ENCODE results near the gene TRIM67. TPM values are rescaled to one million over a fixed set of nuclear protein-coding genes. Genes with fewer than 3 reads are reported as not detected.

The TRIM67 gene
- total RNA-seq, 2 donors from 2014 or later = under 0.01 TPM; not detected in 1

GRCh38 chr1:231220801-231221200, 58.9 kb downstream of the TRIM67 start:
- Histone ChIP-seq H3K27me3 (no peaks in the 10 kb centered on the region), H3K27ac (no peak overlapping the region)

GRCh38 chr1:231226156-231226555, 64.3 kb downstream of the TRIM67 start:
- intact Hi-C loops (cut with DNase I) = no loop called here
- WGBS, 2 donors = 84 to 90% methylated on average over 7 of the region's 7 CpGs
- DNase-seq (no peak), ATAC-seq (no peak)
- TF ChIP-seq POLR2A (IDR thresholded peaks at IDR 0.05) = no peak
- no peak for TF ChIP-seq CTCF (IDR thresholded peaks at IDR 0.05)
- no peak overlapping the region for H3K4me3 ChIP-seq
- H3K36me3 ChIP-seq (replicated peaks in 1 of 2; ENCODE audit: insufficient read depth in 1 of 2, low read depth in 2 of 2) = peaks cover 0 to 13% of the 10 kb centered on the region in 2 donors
- no peaks in the 10 kb centered on the region for H3K27me3 ChIP-seq
- no peaks in the 10 kb centered on the region for H3K9me3 ChIP-seq
- H3K27ac ChIP-seq = no peak overlapping the region
- no peaks in the 10 kb centered on the region for H3K4me1 ChIP-seq

More at GRCh38 chr1:231220801-231221200, 58.9 kb downstream of the TRIM67 start:
- ATAC-seq (no peak), DNase-seq (no peak)
- WGBS, 2 donors = 79 to 81% methylated on average over 11 of the region's 11 CpGs
- Histone ChIP-seq H3K36me3 (replicated peaks in 1 of 2; ENCODE audit: insufficient read depth in 1 of 2, low read depth in 2 of 2) (peaks cover 0 to 10% of the 10 kb centered on the region in 2 donors), H3K4me1 (no peaks in the 10 kb centered on the region), H3K9me3 (no peaks in the 10 kb centered on the region), H3K4me3 (no peak overlapping the region)
- intact Hi-C loops (cut with DNase I) = no loop called here
- TF ChIP-seq CTCF (IDR thresholded peaks at IDR 0.05) (no peak), POLR2A (IDR thresholded peaks at IDR 0.05) (no peak)

DNA sequence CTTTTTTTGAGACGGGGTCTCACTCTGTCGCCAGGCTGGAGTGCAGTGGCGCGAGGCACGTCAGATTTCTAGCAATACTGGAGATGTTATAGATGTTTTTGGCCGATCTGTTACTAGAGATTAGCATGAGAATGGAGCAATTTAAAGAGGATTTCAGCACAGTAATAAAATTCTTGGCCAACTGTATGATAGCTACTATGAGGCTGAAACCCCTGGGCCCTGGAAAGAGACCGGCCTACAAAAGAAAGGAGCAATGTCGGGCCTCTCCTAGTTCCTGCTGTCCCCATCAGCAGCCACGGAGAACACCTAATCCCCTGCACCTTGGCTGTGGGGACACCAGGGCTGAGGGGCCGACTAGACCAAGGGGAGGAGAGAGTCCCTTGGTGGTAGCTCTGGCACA, 69.7 kb downstream of the TRIM67 start:
- ATAC-seq (no peak), DNase-seq (no peak)
- 91 to 92% methylated on average over 9 to 10 of the region's 10 CpGs for WGBS, 2 donors
- no peaks in the 10 kb centered on the region for H3K36me3 ChIP-seq (replicated peaks in 1 of 2; ENCODE audit: insufficient read depth in 1 of 2, low read depth in 2 of 2)
- no peaks in the 10 kb centered on the region for H3K9me3 ChIP-seq
- no peaks in the 10 kb centered on the region for H3K27me3 ChIP-seq
- intact Hi-C loops (cut with DNase I) = no loop called here
- peaks cover 38% of the 10 kb centered on the region for H3K4me1 ChIP-seq
- TF ChIP-seq CTCF (IDR thresholded peaks at IDR 0.05) (no peak), POLR2A (IDR thresholded peaks at IDR 0.05) (no peak)
- H3K27ac ChIP-seq = no peak overlapping the region
- H3K4me3 ChIP-seq = no peak overlapping the region

DNA sequence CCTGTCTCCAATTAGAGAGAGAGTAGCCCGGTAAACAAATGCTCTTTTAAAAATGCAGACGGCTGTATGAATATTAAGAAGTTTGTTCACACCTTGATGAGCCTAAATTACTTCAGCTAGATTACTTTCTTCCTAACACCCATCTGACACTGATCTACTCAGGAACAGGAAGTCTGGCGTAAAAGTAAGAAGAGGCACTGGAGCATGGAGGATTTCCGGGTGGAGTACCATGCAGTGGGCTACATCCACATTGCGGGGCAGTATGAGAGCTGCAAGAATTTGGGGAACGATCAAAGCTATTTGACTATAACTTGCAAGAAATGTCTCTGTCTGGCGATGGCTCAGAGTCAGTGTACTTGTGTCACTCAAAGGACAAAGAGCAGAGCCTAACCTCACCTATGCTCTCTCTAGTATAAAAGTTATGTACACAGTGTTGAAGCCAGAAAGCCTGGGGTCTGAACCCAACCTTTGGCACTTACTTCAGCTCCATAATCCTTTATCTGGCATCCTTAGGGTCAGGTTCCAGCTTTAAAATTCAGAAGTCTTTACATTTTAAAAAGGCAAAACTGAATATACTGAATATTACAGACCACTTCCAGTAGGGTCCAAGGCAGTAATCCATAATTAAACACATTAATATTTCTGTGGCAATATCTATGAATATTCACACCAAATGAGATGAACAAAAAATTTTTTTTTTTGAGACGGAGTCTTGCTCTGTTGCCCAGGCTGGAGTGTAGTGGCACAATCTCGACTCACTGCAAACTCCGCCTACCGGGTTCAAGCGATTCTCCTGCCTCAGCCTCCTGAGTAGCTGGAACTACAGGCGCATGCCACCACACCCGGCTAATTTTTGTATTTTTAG, 71.2 kb downstream of the TRIM67 start:
- 61 to 62% methylated on average over 14 of the region's 14 CpGs for WGBS, 2 donors
- H3K27ac ChIP-seq = peak overlapping the region; percentile 50 to 87 (median 61)
- no peak for DNase-seq
- H3K9me3 ChIP-seq = no peaks in the 10 kb centered on the region
- no peaks in the 10 kb centered on the region for H3K36me3 ChIP-seq (replicated peaks in 1 of 2; ENCODE audit: insufficient read depth in 1 of 2, low read depth in 2 of 2)
- TF ChIP-seq POLR2A (IDR thresholded peaks at IDR 0.05) = no peak
- TF ChIP-seq CTCF (IDR thresholded peaks at IDR 0.05) = no peak
- H3K4me1 ChIP-seq = peaks cover 51% of the 10 kb centered on the region
- H3K27me3 ChIP-seq = no peaks in the 10 kb centered on the region
- no peak overlapping the region for H3K4me3 ChIP-seq
- no peak for ATAC-seq
- intact Hi-C loops (cut with DNase I) = no loop called here

All from body of pancreas (tissue), 4 donors.